Activated naive CD4-positive, alpha-beta T cell treated with anti-CD3 and anti-CD28 coated beads for 36 hours (primary cell): ENCODE results near the gene TGFA. TPM values are rescaled to one million over a fixed set of nuclear protein-coding genes. Genes with fewer than 3 reads are reported as not detected.

Source experiments
- CTCF ChIA-PET: fragments of 350-600 bp; sonication (Branson Sonifier 250); formaldehyde crosslinking; loops from one replicate; lab custom pipeline; 2021; ENCODE audit warnings: antibody characterized with exemption; lab: Charles Lee
- DNase-seq: peaks from one replicate; pipeline ENCODE4 v3.0.0-alpha.2; 2020
- H3K27ac Mint-ChIP-seq: one replicate; pipeline ENCODE4 v1.8.0; 2021; ENCODE audit warnings: mild to moderate bottlenecking, mixed read lengths
- H3K27me3 Mint-ChIP-seq: one replicate; pipeline ENCODE4 v1.8.0; 2021; ENCODE audit warnings: low read depth, mixed read lengths
- H3K36me3 Mint-ChIP-seq: one replicate; pipeline ENCODE4 v1.8.0; 2021; ENCODE audit warnings: low read depth, mixed read lengths
- H3K4me1 Mint-ChIP-seq: one replicate; pipeline ENCODE4 v1.8.0; 2021; ENCODE audit warnings: low read depth, mixed read lengths
- H3K4me3 Mint-ChIP-seq: one replicate; pipeline ENCODE4 v1.8.0; 2021; ENCODE audit warnings: mild to moderate bottlenecking, moderate library complexity, mixed read lengths
- H3K9me3 Mint-ChIP-seq: one replicate; pipeline ENCODE4 v1.8.0; 2021; ENCODE audit warnings: mixed read lengths
- intact Hi-C: fragments of 100-400 bp; cut with micrococcal nuclease; formaldehyde crosslinking; loops from one replicate; pipeline ENCODE4 v1.15.1; 2023
- total RNA-seq, 2 experiments: library from RNA; stranded (reverse); gene quantifications; one replicate each; pipeline ENCODE4 v1.2.3, GENCODE V29; 2021

Gene TGFA
- total RNA-seq, 2 experiments from 2014 or later, result 0.33 to 0.64 TPM

GRCh38 chr2:70504750-70505149, 48.9 kb downstream of the TGFA start:
- H3K4me3 Mint-ChIP-seq, result no peak overlapping the region
- H3K27me3 Mint-ChIP-seq, result no peaks in the 10 kb centered on the region
- no peaks in the 10 kb centered on the region for H3K4me1 Mint-ChIP-seq
- no peaks in the 10 kb centered on the region for H3K36me3 Mint-ChIP-seq
- no peak overlapping the region for H3K27ac Mint-ChIP-seq
- no peaks in the 10 kb centered on the region for H3K9me3 Mint-ChIP-seq
- DNase-seq, result no peak
- intact Hi-C loops, result no loop called here
- CTCF ChIA-PET, result interaction anchor here (0.6 to 1.4 kb wide), 2 partner anchors 42 to 200 kb away, joined by 5 to 6 read pairs; no protein-coding TSS in a partner anchor

- intact Hi-C loops, result no loop called here
- Mint-ChIP-seq H3K9me3 (peaks cover 2% of the 10 kb centered on the region), H3K36me3 (no peaks in the 10 kb centered on the region), H3K27ac (no peak overlapping the region), H3K4me3 (no peak overlapping the region), H3K27me3 (no peaks in the 10 kb centered on the region), H3K4me1 (no peaks in the 10 kb centered on the region)
- no peak for DNase-seq
- CTCF ChIA-PET, result interaction anchor here (0.7 to 1.4 kb wide), 3 partner anchors 15 to 43 kb away, joined by 3 to 5 read pairs (median 3); no protein-coding TSS in a partner anchor
Observed at GRCh38 chr2:70503896-70504295, 49.7 kb downstream of the TGFA start.

GRCh38 chr2:70501728-70502127, 51.9 kb downstream of the TGFA start:
- intact Hi-C loops, result no loop called here
- CTCF ChIA-PET, result interaction anchor here (0.6 kb wide), 1 partner anchor 99 kb away, joined by 7 read pairs; no protein-coding TSS in a partner anchor
- DNase-seq, result no peak
- Mint-ChIP-seq H3K4me1 (no peaks in the 10 kb centered on the region), H3K36me3 (no peaks in the 10 kb centered on the region), H3K4me3 (no peak overlapping the region), H3K27me3 (no peaks in the 10 kb centered on the region), H3K27ac (no peak overlapping the region), H3K9me3 (peaks cover 2% of the 10 kb centered on the region)

GRCh38 chr2:70501215-70501614, 52.4 kb downstream of the TGFA start:
- Mint-ChIP-seq H3K4me1 (no peaks in the 10 kb centered on the region), H3K27me3 (no peaks in the 10 kb centered on the region), H3K27ac (no peak overlapping the region), H3K4me3 (no peak overlapping the region), H3K9me3 (peaks cover 2% of the 10 kb centered on the region), H3K36me3 (no peaks in the 10 kb centered on the region)
- no peak for DNase-seq
- intact Hi-C loops, result no loop called here
- CTCF ChIA-PET, result no interaction called here

- Mint-ChIP-seq H3K27ac (no peak overlapping the region), H3K4me1 (no peaks in the 10 kb centered on the region), H3K9me3 (peaks cover 2% of the 10 kb centered on the region), H3K27me3 (no peaks in the 10 kb centered on the region), H3K36me3 (no peaks in the 10 kb centered on the region), H3K4me3 (no peak overlapping the region)
- DNase-seq, result no peak
- CTCF ChIA-PET, result no interaction called here
- intact Hi-C loops, result no loop called here
Observed at GRCh38 chr2:70499253-70499652, 54.4 kb downstream of the TGFA start.

- intact Hi-C loops, result no loop called here
Observed at GRCh38 chr2:70498528-70498927, 55.1 kb downstream of the TGFA start.

DNA sequence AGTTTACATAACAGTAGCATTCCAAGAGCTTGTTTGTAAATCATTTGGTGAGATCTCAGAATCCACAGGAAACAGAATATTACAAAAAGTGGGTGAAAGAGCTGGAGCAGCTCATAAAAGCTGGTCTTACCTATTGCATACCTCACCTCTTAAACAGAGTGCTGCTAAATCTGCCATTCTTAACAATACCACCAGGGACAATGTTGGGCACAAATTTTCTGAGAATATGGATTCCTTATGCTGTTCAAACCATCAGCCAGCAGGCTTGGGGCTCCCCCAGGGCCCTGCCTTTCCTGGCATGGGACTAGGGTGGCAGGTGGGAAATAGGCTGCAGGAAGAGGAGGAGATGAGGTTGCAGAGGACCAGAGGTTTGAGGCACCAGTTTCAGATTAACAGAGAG, 55.6 kb downstream of the TGFA start:
- Mint-ChIP-seq H3K4me3 (no peak overlapping the region), H3K27me3 (no peaks in the 10 kb centered on the region), H3K4me1 (no peaks in the 10 kb centered on the region), H3K36me3 (no peaks in the 10 kb centered on the region), H3K27ac (no peak overlapping the region), H3K9me3 (peaks cover 2% of the 10 kb centered on the region)
- DNase-seq, result no peak
- CTCF ChIA-PET, result interaction anchor here (0.8 to 1.2 kb wide), 4 partner anchors 149 to 199 kb away, joined by 3 to 5 read pairs (median 4); no protein-coding TSS in a partner anchor
- intact Hi-C loops, result no loop called here

More at GRCh38 chr2:70498528-70498927, 55.1 kb downstream of the TGFA start:
- CTCF ChIA-PET, result interaction anchor here (0.9 to 1.2 kb wide), 2 partner anchors 149 to 160 kb away, joined by 4 read pairs; no protein-coding TSS in a partner anchor
- Mint-ChIP-seq H3K9me3 (peaks cover 2% of the 10 kb centered on the region), H3K27me3 (no peaks in the 10 kb centered on the region), H3K4me3 (no peak overlapping the region), H3K27ac (no peak overlapping the region), H3K36me3 (no peaks in the 10 kb centered on the region), H3K4me1 (no peaks in the 10 kb centered on the region)
- no peak for DNase-seq

DNA sequence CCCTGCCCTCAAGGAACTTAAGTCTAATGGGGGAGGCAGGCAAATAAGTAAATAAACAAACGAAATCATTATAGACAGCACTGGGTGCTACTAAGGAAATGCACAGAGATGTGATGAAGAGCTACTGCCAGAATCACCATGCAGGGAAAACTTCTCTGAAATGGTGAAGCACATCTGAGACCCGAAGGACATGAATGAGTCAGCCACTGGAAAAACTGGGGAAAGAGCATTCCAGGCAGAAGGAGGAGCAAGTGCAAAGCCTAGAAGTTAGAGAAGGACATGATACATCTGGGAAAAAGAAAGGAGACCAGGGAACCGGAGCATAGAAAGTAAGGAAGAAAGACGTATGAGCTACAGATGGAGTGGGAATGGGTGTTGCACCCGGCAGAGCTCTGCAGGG, 56.8 kb downstream of the TGFA start:
- no peak for DNase-seq
- H3K4me3 Mint-ChIP-seq, result no peak overlapping the region
- H3K36me3 Mint-ChIP-seq, result no peaks in the 10 kb centered on the region
- CTCF ChIA-PET, result interaction anchor here (0.6 to 1.1 kb wide), 2 partner anchors 121 to 766 kb away, joined by 3 read pairs; no protein-coding TSS in a partner anchor
- no peak overlapping the region for H3K27ac Mint-ChIP-seq
- no peaks in the 10 kb centered on the region for H3K4me1 Mint-ChIP-seq
- H3K27me3 Mint-ChIP-seq, result no peaks in the 10 kb centered on the region
- peaks cover 2% of the 10 kb centered on the region for H3K9me3 Mint-ChIP-seq
- intact Hi-C loops, result no loop called here

DNA sequence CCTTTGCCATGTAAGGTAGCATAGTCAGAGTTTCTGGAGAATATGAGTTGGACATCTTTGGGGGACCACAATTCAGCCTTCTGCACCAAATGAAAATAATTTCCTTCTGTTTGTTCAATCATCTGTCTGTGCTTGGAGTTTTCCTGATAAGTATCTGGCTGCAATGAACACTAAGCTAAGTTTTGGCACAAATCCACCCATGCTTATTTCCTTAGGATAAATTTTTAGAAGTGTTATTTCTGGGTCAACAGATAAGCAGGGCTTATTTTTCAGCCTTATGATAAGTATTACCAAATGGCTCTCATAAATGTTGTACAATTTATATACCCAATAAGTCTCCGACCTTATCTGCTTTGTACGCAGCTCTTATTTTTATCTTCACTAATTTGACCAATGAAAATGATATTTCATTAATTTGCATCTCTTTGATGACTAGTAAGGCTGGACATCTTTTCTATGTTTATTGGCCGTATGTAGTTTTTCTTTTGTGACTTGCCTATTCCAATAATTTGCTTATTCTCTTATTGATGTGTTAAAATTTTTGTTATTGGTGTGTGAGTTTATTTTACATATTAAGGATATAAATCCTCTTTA, 59.2 kb downstream of the TGFA start:
- no peaks in the 10 kb centered on the region for H3K36me3 Mint-ChIP-seq
- intact Hi-C loops, result no loop called here
- no peak overlapping the region for H3K4me3 Mint-ChIP-seq
- H3K9me3 Mint-ChIP-seq, result peaks cover 2% of the 10 kb centered on the region
- no peak for DNase-seq
- no peaks in the 10 kb centered on the region for H3K27me3 Mint-ChIP-seq
- H3K4me1 Mint-ChIP-seq, result no peaks in the 10 kb centered on the region
- H3K27ac Mint-ChIP-seq, result no peak overlapping the region
- CTCF ChIA-PET, result no interaction called here

DNA sequence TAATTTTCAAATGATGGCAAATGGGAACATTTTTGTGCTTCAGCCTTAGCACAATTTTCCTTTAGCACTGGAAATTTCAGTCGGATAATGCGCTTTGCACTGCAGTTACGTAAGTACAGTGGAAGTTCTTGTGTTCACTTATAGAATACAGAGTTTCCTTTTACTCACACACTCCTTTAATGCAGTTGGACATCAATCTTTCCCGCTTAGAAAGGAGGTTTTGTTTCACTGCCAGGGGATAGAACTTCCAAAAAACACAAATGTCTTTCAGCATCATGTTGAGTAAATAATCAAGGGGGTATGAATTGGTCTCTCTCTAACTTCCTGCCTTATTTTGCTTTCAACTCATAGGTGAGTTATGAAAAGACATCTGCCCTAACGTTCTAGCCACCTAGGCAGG, 63.2 kb downstream of the TGFA start:
- DNase-seq, result no peak
- intact Hi-C loops, result no loop called here
- CTCF ChIA-PET, result interaction anchor here (0.6 kb wide), 1 partner anchor 188 kb away, joined by 5 read pairs; no protein-coding TSS in a partner anchor
- Mint-ChIP-seq H3K4me1 (no peaks in the 10 kb centered on the region), H3K9me3 (no peaks in the 10 kb centered on the region), H3K27ac (no peak overlapping the region), H3K36me3 (no peaks in the 10 kb centered on the region), H3K27me3 (no peaks in the 10 kb centered on the region), H3K4me3 (no peak overlapping the region)

- H3K9me3 Mint-ChIP-seq, result no peaks in the 10 kb centered on the region
- H3K27ac Mint-ChIP-seq, result no peak overlapping the region
- H3K27me3 Mint-ChIP-seq, result no peaks in the 10 kb centered on the region
- H3K4me1 Mint-ChIP-seq, result no peaks in the 10 kb centered on the region
- no peaks in the 10 kb centered on the region for H3K36me3 Mint-ChIP-seq
- CTCF ChIA-PET, result interaction anchor here (0.5 to 0.9 kb wide), 2 partner anchors 15 to 19 kb away, joined by 3 read pairs; no protein-coding TSS in a partner anchor
- no peak overlapping the region for H3K4me3 Mint-ChIP-seq
- intact Hi-C loops, result no loop called here
- no peak for DNase-seq
Observed at GRCh38 chr2:70489165-70489564, 64.5 kb downstream of the TGFA start.

DNA sequence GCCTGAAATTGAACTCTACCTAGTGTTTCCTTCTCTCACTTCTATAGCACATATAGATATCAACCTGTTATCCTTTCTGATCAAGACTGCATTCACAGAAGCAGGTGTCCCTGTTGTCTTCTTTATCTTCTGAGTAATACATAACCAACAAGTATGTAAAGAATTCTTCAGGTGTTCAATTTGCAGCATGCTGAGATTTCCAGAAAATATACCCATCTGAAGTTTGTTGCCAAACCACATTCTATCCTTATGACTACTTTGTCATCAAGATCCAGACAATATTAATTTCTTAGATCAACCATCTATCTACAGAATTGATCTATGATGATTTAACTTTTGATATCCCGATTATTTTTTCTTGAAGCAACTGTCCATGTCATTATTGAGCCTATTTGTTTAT, 69.5 kb downstream of the TGFA start:
- Mint-ChIP-seq H3K27ac (no peak overlapping the region), H3K27me3 (no peaks in the 10 kb centered on the region), H3K9me3 (no peaks in the 10 kb centered on the region), H3K4me1 (no peaks in the 10 kb centered on the region), H3K36me3 (no peaks in the 10 kb centered on the region), H3K4me3 (no peak overlapping the region)
- DNase-seq, result no peak
- CTCF ChIA-PET, result no interaction called here
- intact Hi-C loops, result no loop called here

DNA sequence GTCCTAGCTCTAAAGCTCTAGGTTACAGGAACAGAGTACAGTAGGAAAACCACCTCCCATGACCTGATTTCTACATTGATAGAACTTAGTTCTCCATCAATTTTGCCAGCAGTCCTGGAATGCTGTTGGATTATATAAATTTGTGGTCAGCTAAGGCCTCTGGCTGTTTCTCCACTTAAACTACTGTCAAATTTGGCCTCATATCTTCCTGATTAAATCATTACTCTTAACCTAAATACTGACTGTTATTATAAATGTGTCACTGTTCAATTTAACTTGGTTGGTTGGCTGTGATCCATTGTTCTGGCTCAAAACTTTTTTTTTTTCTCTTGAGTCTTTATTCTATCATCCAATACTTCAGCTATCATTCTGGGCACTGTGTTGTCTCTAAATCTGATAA, 71.2 kb downstream of the TGFA start:
- Mint-ChIP-seq H3K27me3 (no peaks in the 10 kb centered on the region), H3K9me3 (no peaks in the 10 kb centered on the region), H3K4me1 (no peaks in the 10 kb centered on the region), H3K36me3 (no peaks in the 10 kb centered on the region), H3K27ac (no peak overlapping the region), H3K4me3 (no peak overlapping the region)
- no peak for DNase-seq
- intact Hi-C loops, result no loop called here
- CTCF ChIA-PET, result interaction anchor here (1.2 kb wide), 1 partner anchor 178 kb away, joined by 3 read pairs; no protein-coding TSS in a partner anchor
